ENCODE results near the gene TSLP.

DNA sequence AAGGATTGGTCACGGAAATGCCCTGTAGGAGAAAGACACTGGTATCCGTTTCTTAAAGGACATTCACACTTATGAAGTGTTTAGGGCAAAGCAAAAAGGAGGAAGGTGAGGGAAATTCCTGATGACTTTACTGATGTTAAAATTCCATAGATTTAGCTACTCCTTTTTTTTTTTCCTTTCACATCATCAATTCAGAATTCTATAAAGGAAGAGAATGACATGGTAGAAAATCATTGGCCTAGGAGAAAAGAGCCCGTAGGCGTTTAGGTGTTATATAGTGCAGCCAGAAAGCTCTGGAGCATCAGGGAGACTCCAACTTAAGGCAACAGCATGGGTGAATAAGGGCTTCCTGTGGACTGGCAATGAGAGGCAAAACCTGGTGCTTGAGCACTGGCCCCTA, at the start of gene TSLP:
- TF ChIP-seq, protein P1, sequence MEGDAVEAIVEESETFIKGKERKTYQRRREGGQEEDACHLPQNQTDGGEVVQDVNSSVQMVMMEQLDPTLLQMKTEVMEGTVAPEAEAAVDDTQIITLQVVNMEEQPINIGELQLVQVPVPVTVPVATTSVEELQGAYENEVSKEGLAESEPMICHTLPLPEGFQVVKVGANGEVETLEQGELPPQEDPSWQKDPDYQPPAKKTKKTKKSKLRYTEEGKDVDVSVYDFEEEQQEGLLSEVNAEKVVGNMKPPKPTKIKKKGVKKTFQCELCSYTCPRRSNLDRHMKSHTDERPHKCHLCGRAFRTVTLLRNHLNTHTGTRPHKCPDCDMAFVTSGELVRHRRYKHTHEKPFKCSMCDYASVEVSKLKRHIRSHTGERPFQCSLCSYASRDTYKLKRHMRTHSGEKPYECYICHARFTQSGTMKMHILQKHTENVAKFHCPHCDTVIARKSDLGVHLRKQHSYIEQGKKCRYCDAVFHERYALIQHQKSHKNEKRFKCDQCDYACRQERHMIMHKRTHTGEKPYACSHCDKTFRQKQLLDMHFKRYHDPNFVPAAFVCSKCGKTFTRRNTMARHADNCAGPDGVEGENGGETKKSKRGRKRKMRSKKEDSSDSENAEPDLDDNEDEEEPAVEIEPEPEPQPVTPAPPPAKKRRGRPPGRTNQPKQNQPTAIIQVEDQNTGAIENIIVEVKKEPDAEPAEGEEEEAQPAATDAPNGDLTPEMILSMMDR (IDR thresholded peaks at IDR 0.05): no peak
- no peak for TF ChIP-seq POLR2A (IDR thresholded peaks at IDR 0.05)

Data from right lobe of liver (tissue), 4 donors.